Neural crest cell (in vitro differentiated cells): ENCODE results near the gene CENPX. TPM values are rescaled to one million over a fixed set of nuclear protein-coding genes. Genes with fewer than 3 reads are reported as not detected.

ENCODE experiments used
- DNase-seq: peaks from one replicate; pipeline ENCODE4 v3.0.0; 2021; ENCODE audit warnings: low read depth, mixed read lengths, low spot score
- H3K27ac Mint-ChIP-seq: one replicate; pipeline ENCODE4 v1.8.0; 2021; ENCODE audit warnings: mild to moderate bottlenecking, mixed read lengths; ENCODE audit not compliant: unreplicated experiment
- H3K27me3 Mint-ChIP-seq: 2 replicates; pipeline ENCODE4 v1.8.0; 2021; ENCODE audit warnings: low read depth, mild to moderate bottlenecking, mixed read lengths
- H3K36me3 Mint-ChIP-seq: 2 replicates; pipeline ENCODE4 v1.8.0; 2021; ENCODE audit warnings: low read depth, mild to moderate bottlenecking, mixed read lengths
- H3K4me1 Mint-ChIP-seq: 2 replicates; pipeline ENCODE4 v1.8.0; 2021; ENCODE audit warnings: mixed read lengths
- H3K4me3 Mint-ChIP-seq: one replicate; pipeline ENCODE4 v1.8.0; 2021; ENCODE audit warnings: mild to moderate bottlenecking, mixed read lengths
- H3K9me3 Mint-ChIP-seq: 2 replicates; pipeline ENCODE4 v1.8.0; 2021; ENCODE audit warnings: mixed read lengths
- total RNA-seq: library from RNA; stranded (reverse); gene quantifications from 2 replicates; pipeline ENCODE4 v1.2.1, GENCODE V29; 2021
- TF ChIP-seq, protein P1 (sequence below): fragments of 200-600 bp; sonication (generic); conservative IDR thresholded peaks from 2 replicates; pipeline ENCODE4 v1.5.0; 2021; ENCODE audit warnings: antibody characterized with exemption, mild to moderate bottlenecking

The CENPX gene
- total RNA-seq, 1 donor from 2014 or later: 135 TPM

DNA sequence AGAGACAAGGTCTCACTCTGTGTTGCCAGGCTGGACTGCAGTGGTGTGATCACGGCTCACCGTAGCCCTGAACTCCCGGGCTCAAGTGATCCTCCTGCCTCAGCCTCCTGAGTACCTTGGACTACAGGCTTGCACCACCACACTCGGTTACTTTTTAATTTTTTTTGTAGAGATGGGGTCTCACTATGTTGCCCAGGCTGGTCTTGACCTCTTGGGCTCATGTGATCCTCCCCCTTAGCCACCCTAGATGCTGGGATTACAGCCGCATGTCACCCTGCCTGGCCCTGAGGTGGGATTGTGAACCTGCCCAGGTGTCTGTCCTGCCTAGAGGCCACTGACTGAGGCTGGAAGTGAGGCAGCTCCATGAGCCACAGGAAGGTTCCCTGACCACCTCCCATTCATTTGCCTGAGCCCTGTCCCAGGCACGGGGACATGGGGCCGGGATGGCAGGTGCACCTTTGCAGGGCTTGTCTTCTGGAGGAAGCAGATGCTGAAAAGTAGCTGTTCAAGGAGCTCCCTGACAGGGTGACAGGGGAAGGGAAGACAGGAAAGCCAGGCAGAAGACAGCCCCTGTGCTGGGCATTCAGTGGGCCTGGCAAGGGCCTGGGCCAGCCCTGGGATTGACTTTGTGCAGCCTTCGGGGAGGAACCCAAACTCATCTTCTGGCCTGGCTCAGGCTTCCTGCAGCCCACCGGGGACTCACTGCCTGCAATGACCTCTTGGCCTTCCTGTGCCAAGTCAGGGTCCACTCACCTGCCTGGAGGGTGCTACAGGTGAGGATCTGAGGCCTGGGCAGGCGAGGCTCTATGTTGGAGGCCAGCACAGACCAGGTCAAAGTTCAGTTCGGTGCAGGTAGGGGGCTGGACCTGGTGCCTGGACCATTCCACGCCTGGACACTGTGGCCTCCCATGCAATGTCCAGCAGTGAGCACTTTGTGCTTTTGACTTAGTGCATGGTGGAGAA lies 53.5 kb downstream of the CENPX start:
- no peak for DNase-seq
- Mint-ChIP-seq H3K9me3 (peaks cover 3% of the 10 kb centered on the region), H3K27ac (no peak overlapping the region), H3K27me3 (peaks cover 14% of the 10 kb centered on the region), H3K36me3 (peaks cover 1% of the 10 kb centered on the region), H3K4me3 (no peak overlapping the region), H3K4me1 (peaks cover 31% of the 10 kb centered on the region)
- TF ChIP-seq, protein P1, sequence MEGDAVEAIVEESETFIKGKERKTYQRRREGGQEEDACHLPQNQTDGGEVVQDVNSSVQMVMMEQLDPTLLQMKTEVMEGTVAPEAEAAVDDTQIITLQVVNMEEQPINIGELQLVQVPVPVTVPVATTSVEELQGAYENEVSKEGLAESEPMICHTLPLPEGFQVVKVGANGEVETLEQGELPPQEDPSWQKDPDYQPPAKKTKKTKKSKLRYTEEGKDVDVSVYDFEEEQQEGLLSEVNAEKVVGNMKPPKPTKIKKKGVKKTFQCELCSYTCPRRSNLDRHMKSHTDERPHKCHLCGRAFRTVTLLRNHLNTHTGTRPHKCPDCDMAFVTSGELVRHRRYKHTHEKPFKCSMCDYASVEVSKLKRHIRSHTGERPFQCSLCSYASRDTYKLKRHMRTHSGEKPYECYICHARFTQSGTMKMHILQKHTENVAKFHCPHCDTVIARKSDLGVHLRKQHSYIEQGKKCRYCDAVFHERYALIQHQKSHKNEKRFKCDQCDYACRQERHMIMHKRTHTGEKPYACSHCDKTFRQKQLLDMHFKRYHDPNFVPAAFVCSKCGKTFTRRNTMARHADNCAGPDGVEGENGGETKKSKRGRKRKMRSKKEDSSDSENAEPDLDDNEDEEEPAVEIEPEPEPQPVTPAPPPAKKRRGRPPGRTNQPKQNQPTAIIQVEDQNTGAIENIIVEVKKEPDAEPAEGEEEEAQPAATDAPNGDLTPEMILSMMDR: no peak

Other genes starting within 250 kb of the CENPX start
- not detected in 2 replicates for gene GCGR, start 218.7 kb downstream of the CENPX start, total RNA-seq
- gene MCRIP1, start 189.6 kb downstream of the CENPX start, total RNA-seq: 189 and 200 TPM in 2 replicates
- not detected in 2 replicates for gene PPP1R27, start 187.8 kb downstream of the CENPX start, total RNA-seq
- gene P4HB, start 162.3 kb downstream of the CENPX start, total RNA-seq: 364 and 368 TPM in 2 replicates
- 405 and 429 TPM in 2 replicates for gene ARHGDIA, start 151.5 kb downstream of the CENPX start, total RNA-seq
- gene ALYREF, start 131.3 kb downstream of the CENPX start, total RNA-seq: 216 and 217 TPM in 2 replicates
- 199 and 200 TPM in 2 replicates for gene ANAPC11, start 131.2 kb downstream of the CENPX start, total RNA-seq
- gene NPB, start 120.6 kb downstream of the CENPX start, total RNA-seq: 0.93 and 1.1 TPM in 2 replicates
- 86.2 and 92.4 TPM in 2 replicates for gene PCYT2, start 111.5 kb downstream of the CENPX start, total RNA-seq
- gene SIRT7, start 104.7 kb downstream of the CENPX start, total RNA-seq: 25.5 and 26.2 TPM in 2 replicates
- gene MAFG, start 95.1 kb downstream of the CENPX start, total RNA-seq: 24.1 and 24.2 TPM in 2 replicates
- gene PYCR1, start 85.6 kb downstream of the CENPX start, total RNA-seq: 93.0 and 102 TPM in 2 replicates
- 0.11 TPM in 1 of 2 replicates, not detected in the other for gene MYADML2, start 75.6 kb downstream of the CENPX start, total RNA-seq
- 5.9 and 6.3 TPM in 2 replicates for gene NOTUM, start 61.7 kb downstream of the CENPX start, total RNA-seq
- 50.0 and 51.9 TPM in 2 replicates for gene ASPSCR1, start 45.2 kb downstream of the CENPX start, total RNA-seq
- gene LRRC45, start 427 bp upstream of the CENPX start, total RNA-seq: 55.7 and 63.5 TPM in 2 replicates
- gene RAC3, start 8.8 kb upstream of the CENPX start, total RNA-seq: 73.6 and 75.0 TPM in 2 replicates
- gene DCXR, start 14.8 kb upstream of the CENPX start, total RNA-seq: 198 and 199 TPM in 2 replicates
- gene RFNG, start 28.9 kb upstream of the CENPX start, total RNA-seq: 44.5 and 46.0 TPM in 2 replicates
- gene GPS1, start 29.0 kb upstream of the CENPX start, total RNA-seq: 154 and 156 TPM in 2 replicates
- 126 and 131 TPM in 2 replicates for gene DUS1L, start 42.9 kb upstream of the CENPX start, total RNA-seq
- 816 and 839 TPM in 2 replicates for gene FASN, start 75.4 kb upstream of the CENPX start, total RNA-seq
- 47.5 and 50.3 TPM in 2 replicates for gene CCDC57, start 190.0 kb upstream of the CENPX start, total RNA-seq
- 1.5 and 8.6 TPM in 2 replicates for gene SLC16A3, start 206.2 kb upstream of the CENPX start, total RNA-seq